Ascending aorta (tissue), 2 donors: Measurements from ENCODE around the gene DACH1. TPM values are rescaled to one million over a fixed set of nuclear protein-coding genes. Genes with fewer than 3 reads are reported as not detected.

Experiments used
- DNase-seq, 2 donors: peaks; one replicate each; pipeline ENCODE4 v3.0.0-alpha.2; 2019; ENCODE audit warnings: low spot score in 2 of 2
- H3K27ac ChIP-seq, 2 donors: fragments of 200-600 bp; sonication (generic); one replicate each; pipeline ENCODE4 v1.5.1; 2016 to 2017; ENCODE audit warnings: mild to moderate bottlenecking in 1 of 2
- H3K27me3 ChIP-seq: fragments of 200-600 bp; sonication (generic); one replicate; pipeline ENCODE4 v1.5.1; 2017
- H3K36me3 ChIP-seq, 2 donors: fragments of 200-600 bp; sonication (generic); one replicate each; pipeline ENCODE4 v1.5.1; 2016
- H3K4me1 ChIP-seq, 2 donors: fragments of 200-600 bp; sonication (generic); one replicate each; pipeline ENCODE4 v1.5.1; 2016 to 2017; ENCODE audit warnings: mild to moderate bottlenecking in 1 of 2
- H3K4me3 ChIP-seq, 2 donors: fragments of 200-600 bp; sonication (generic); one replicate each; pipeline ENCODE4 v1.5.1; 2016 to 2017; ENCODE audit warnings: mild to moderate bottlenecking in 1 of 2
- H3K9me3 ChIP-seq, 2 donors: fragments of 200-600 bp; sonication (generic); one replicate each; pipeline ENCODE4 v1.5.1; 2016
- intact Hi-C: fragments of 100-400 bp; cut with DNase I; formaldehyde crosslinking; loops from one replicate; pipeline ENCODE4 v1.15.1; 2023
- total RNA-seq: library from RNA; depleted of rRNA; stranded (reverse); fragments of >200 nt; gene quantifications from one replicate; pipeline ENCODE4 v1.1.0, GENCODE V29; 2016
- TF ChIP-seq, protein P1 (sequence below), 3 experiments: fragments of 200-600 bp in 2 of 3; fragments of 450-650 bp in 1 of 3; sonication (generic) in 2 of 3; IDR thresholded peaks; one replicate each; pipeline ENCODE4 v1.5.1; 2016 to 2019; ENCODE audit warnings: antibody characterized with exemption in 3 of 3, mild to moderate bottlenecking in 1 of 3, moderate library complexity in 1 of 3

The DACH1 gene
- total RNA-seq, 1 donor from 2014 or later, result not detected

DNA sequence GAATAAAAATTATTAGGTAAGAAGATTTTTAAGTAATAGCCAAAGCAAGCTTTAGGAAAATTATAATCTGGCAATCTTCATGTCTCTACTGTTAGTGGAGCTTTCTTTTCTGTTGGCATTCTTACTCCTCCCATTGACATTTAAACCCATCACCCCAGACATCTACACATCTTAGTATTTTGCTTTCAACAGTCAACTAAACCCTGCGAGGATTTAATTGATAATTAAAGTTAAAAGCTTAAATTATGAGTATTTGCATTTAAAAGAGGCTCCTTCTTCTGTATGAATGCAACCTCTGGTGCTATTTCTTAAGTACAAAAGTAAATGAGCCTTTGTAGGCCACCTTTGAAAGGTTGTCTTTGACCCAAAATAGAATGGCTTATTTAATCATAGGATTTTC lies 148.1 kb downstream of the DACH1 start:
- no peak overlapping the region for H3K27ac ChIP-seq
- TF ChIP-seq, protein P1, sequence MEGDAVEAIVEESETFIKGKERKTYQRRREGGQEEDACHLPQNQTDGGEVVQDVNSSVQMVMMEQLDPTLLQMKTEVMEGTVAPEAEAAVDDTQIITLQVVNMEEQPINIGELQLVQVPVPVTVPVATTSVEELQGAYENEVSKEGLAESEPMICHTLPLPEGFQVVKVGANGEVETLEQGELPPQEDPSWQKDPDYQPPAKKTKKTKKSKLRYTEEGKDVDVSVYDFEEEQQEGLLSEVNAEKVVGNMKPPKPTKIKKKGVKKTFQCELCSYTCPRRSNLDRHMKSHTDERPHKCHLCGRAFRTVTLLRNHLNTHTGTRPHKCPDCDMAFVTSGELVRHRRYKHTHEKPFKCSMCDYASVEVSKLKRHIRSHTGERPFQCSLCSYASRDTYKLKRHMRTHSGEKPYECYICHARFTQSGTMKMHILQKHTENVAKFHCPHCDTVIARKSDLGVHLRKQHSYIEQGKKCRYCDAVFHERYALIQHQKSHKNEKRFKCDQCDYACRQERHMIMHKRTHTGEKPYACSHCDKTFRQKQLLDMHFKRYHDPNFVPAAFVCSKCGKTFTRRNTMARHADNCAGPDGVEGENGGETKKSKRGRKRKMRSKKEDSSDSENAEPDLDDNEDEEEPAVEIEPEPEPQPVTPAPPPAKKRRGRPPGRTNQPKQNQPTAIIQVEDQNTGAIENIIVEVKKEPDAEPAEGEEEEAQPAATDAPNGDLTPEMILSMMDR (IDR thresholded peaks at IDR 0.05), result no peak
- H3K9me3 ChIP-seq, result no peaks in the 10 kb centered on the region
- no peaks in the 10 kb centered on the region for H3K27me3 ChIP-seq
- no peaks in the 10 kb centered on the region for H3K4me1 ChIP-seq
- no peaks in the 10 kb centered on the region for H3K36me3 ChIP-seq
- H3K4me3 ChIP-seq, result no peak overlapping the region
- intact Hi-C loops, result no loop called here
- no peak for DNase-seq

DNA sequence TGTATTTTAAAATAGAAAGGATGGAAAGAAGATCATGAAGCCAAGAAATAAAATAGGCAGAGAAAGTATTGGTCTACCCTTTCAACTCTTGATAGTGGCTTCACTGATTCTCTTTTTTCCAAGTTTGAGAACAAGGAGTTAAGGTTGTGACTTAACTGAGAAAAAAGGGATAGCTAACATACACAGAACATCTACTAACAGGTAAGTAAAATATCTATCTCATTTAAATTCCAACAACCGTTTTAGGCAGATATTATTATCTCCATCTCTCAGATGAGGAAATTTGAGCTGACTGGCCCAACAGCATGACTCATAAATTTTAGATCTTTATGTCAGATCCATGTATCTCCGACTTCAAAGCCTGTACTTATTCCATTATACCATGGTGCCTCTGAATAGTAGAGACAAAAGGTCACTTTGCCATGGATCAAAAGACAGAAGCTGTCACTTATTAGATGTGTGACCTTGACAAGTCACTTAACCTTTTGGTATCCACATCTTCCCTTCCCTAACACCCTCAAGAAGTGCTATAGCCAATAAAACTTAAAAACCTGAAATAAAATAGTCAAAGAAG lies 152.1 kb downstream of the DACH1 start:
- TF ChIP-seq, protein P1 (IDR thresholded peaks at IDR 0.05), result no peak

DNA sequence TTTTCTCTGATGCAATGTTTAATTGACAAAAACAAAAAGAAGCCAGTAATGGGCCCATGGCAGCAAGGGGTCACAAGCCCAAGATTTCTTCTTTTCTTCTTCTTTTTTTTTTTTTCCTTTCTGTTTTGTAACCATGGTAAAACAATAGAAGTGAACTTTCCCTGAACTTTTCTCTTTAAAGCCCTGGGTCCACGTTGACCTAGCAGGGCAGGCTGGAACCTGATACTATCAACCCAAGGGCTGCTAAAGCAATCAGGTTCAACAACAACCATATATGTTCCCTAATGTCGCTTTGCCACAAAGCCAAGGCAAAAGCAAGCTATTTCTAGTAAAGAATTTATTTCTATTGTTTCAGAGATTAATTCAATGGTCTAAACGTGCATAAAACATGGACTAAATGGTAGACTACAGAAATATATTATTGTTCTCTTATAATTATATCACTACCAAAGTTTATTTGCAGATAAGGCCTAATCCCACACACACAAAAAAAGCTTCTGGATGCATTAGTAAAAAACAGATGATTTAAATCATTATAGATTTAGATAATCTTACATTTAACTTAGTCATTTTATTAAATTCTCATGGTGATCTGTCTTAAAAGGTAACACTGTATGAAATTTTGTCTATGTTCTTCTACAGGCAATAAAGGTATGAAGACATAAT lies 153.9 kb downstream of the DACH1 start:
- TF ChIP-seq, protein P1 (IDR thresholded peaks at IDR 0.05), result no peak
- H3K4me1 ChIP-seq, result no peaks in the 10 kb centered on the region
- H3K4me3 ChIP-seq, result no peak overlapping the region
- intact Hi-C loops, result no loop called here
- no peaks in the 10 kb centered on the region for H3K9me3 ChIP-seq
- no peaks in the 10 kb centered on the region for H3K27me3 ChIP-seq
- no peaks in the 10 kb centered on the region for H3K36me3 ChIP-seq
- DNase-seq, result no peak
- no peak overlapping the region for H3K27ac ChIP-seq

More for the DNA sequence above, 152.1 kb downstream of the DACH1 start:
- H3K27me3 ChIP-seq, result no peaks in the 10 kb centered on the region
- H3K27ac ChIP-seq, result no peak overlapping the region
- no peaks in the 10 kb centered on the region for H3K9me3 ChIP-seq
- DNase-seq, result no peak
- H3K4me1 ChIP-seq, result no peaks in the 10 kb centered on the region
- intact Hi-C loops, result no loop called here
- no peaks in the 10 kb centered on the region for H3K36me3 ChIP-seq
- H3K4me3 ChIP-seq, result no peak overlapping the region

DNA sequence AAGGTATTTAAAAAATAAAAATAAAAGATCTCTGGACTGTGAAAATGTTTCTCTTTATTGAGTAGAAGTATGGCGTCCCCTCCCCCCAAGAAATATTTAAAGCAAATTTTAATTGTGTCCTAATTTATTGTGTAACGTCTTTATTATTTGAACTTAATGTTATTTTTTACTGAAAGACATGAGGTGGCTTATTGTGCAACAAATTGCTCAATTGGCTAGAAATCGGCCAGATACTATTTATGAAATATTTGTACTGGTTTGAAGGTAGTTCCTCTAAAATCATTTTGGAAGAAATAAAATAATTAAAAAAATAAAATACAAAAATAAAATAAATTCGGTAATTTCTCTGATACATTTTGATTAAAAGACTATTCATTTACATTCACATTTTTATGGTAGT lies 162.3 kb downstream of the DACH1 start:
- DNase-seq, result no peak
- no peaks in the 10 kb centered on the region for H3K4me1 ChIP-seq
- no peaks in the 10 kb centered on the region for H3K27me3 ChIP-seq
- no peaks in the 10 kb centered on the region for H3K9me3 ChIP-seq
- intact Hi-C loops, result no loop called here
- H3K27ac ChIP-seq, result no peak overlapping the region
- H3K4me3 ChIP-seq, result no peak overlapping the region
- no peaks in the 10 kb centered on the region for H3K36me3 ChIP-seq
- TF ChIP-seq, protein P1 (IDR thresholded peaks at IDR 0.05), result no peak

- H3K27ac ChIP-seq, result no peak overlapping the region
- no peaks in the 10 kb centered on the region for H3K36me3 ChIP-seq
- no peaks in the 10 kb centered on the region for H3K27me3 ChIP-seq
- H3K9me3 ChIP-seq, result no peaks in the 10 kb centered on the region
- no peak for DNase-seq
- TF ChIP-seq, protein P1 (IDR thresholded peaks at IDR 0.05), result no peak
- no peaks in the 10 kb centered on the region for H3K4me1 ChIP-seq
- intact Hi-C loops, result no loop called here
- H3K4me3 ChIP-seq, result no peak overlapping the region
Observed at GRCh38 chr13:71703138-71703537, 163.9 kb downstream of the DACH1 start.
